ENCODE measurements around the gene SCP2.

The SCP2 gene

GRCh38 chr1:53081384-53082066, 154.4 kb downstream of the SCP2 start:
- no peak for DNase-seq

- no peak for DNase-seq
Observed at GRCh38 chr1:53082826-53083455, 155.9 kb downstream of the SCP2 start.

- no peak for DNase-seq
Observed at GRCh38 chr1:53083636-53084588, 156.8 kb downstream of the SCP2 start.

GRCh38 chr1:53084589-53084971, 157.5 kb downstream of the SCP2 start:
- no peak for DNase-seq

- DNase-seq, result no peak
Observed at GRCh38 chr1:53085405-53085804, 158.3 kb downstream of the SCP2 start.

- no peak for DNase-seq
Observed at GRCh38 chr1:53086491-53087070, 159.5 kb downstream of the SCP2 start.

GRCh38 chr1:53087332-53088285, 160.5 kb downstream of the SCP2 start:
- no peak for DNase-seq

GRCh38 chr1:53088616-53089300, 161.7 kb downstream of the SCP2 start:
- no peak for DNase-seq

- no peak for DNase-seq
Observed at GRCh38 chr1:53089478-53090226, 162.6 kb downstream of the SCP2 start.

- DNase-seq, result no peak
Observed at GRCh38 chr1:53090227-53091147, 163.4 kb downstream of the SCP2 start.

GRCh38 chr1:53091841-53092645, 165.0 kb downstream of the SCP2 start:
- no peak for DNase-seq

GRCh38 chr1:53092659-53093450, 165.8 kb downstream of the SCP2 start:
- DNase-seq, result no peak

- no peak for DNase-seq
Observed at GRCh38 chr1:53093451-53093754, 166.3 kb downstream of the SCP2 start.

GRCh38 chr1:53093778-53094532, 166.9 kb downstream of the SCP2 start:
- DNase-seq, result no peak

- DNase-seq, result no peak
Observed at GRCh38 chr1:53094533-53094919, 167.4 kb downstream of the SCP2 start.

All from right kidney (tissue), 1 donor.